Right lobe of liver (tissue), 6 donors: ENCODE measurements around the gene CRAMP1. TPM values are rescaled to one million over a fixed set of nuclear protein-coding genes. Genes with fewer than 3 reads are reported as not detected.

Experiments
- ATAC-seq, 4 donors: fragments of 200-7000 bp; cut with Tn5 transposase; one replicate each; pipeline ENCODE4 v1.9.1; 2020; ENCODE audit warnings: mild to moderate bottlenecking in 4 of 4, moderate library complexity in 4 of 4
- DNase-seq, 3 donors: peaks; one replicate each; pipeline ENCODE4 v3.0.0-alpha.2; 2020
- H3K27ac ChIP-seq, 3 donors: fragments of 200-600 bp; one replicate each; pipeline ENCODE4 v1.8.0; 2022
- H3K27me3 ChIP-seq, 2 donors: fragments of 200-600 bp; one replicate each; pipeline ENCODE4 v1.8.0; 2022
- H3K36me3 ChIP-seq, 4 donors: fragments of 200-600 bp; sonication (generic) in 1 of 4; one replicate each; pipeline versions ENCODE4 v1.5.1 to v1.8.0; 2017 to 2022; ENCODE audit warnings: control low read depth in 1 of 4
- H3K4me1 ChIP-seq, 4 donors: fragments of 200-600 bp; sonication (generic) in 1 of 4; one replicate each; pipeline versions ENCODE4 v1.5.1 to v1.8.0; 2017 to 2022; ENCODE audit warnings: control low read depth in 1 of 4
- H3K4me3 ChIP-seq, 3 donors: fragments of 200-600 bp; one replicate each; pipeline ENCODE4 v1.8.0; 2022
- H3K9me3 ChIP-seq, 4 donors: fragments of 200-600 bp; sonication (generic) in 1 of 4; one replicate each; pipeline versions ENCODE4 v1.5.1 to v1.8.0; 2017 to 2022; ENCODE audit warnings: control low read depth in 1 of 4
- POLR2A ChIP-seq: fragments of 450-650 bp; IDR thresholded peaks from one replicate; pipeline ENCODE4 v1.6.1; 2017; ENCODE audit warnings: antibody characterized with exemption, mild to moderate bottlenecking
- WGBS: methylation state at CpG from one replicate; pipeline ENCODE4 v1.1.6; 2018; ENCODE audit warnings: low coverage, low lambda C conversion rate; ENCODE audit not compliant: insufficient coverage; ENCODE audit errors: missing lambda C conversion rate; 5-methylcytosine and 5-hydroxymethylcytosine counted together
- intact Hi-C, 2 donors: fragments of 100-400 bp; cut with DNase I; formaldehyde crosslinking; loops; one replicate each; pipeline versions ENCODE4 v1.11.2 to v1.14.1; 2022
- total RNA-seq, 6 experiments: library from RNA; depleted of rRNA in 2 of 6; stranded (reverse); fragments of >200 nt in 2 of 6; fragmentation: NEBNext Ultra II Directional in 3 of 6; extraction: Animal tissue kit (Norgen Biotek cat#: 25700) in 3 of 6; gene quantifications; one replicate each; pipeline versions ENCODE4 v1.1.0 to v1.2.4, GENCODE V29; 2016 to 2023
- TF ChIP-seq, protein P1 (sequence below), 4 donors: fragments of 200-600 bp in 3 of 4; fragments of 450-650 bp in 1 of 4; IDR thresholded peaks; one replicate each; pipeline versions ENCODE4 v1.5.1 to v1.8.0; 2016 to 2022; ENCODE audit warnings: antibody characterized with exemption in 4 of 4, mild to moderate bottlenecking in 2 of 4
- donor health status: DM: no; HTN: yes; CAD: no.
- donor health status: DM: no; HTN: no; CAD: no.
- donor health status: DM: no; HTN: no; CAD: no.
- donor health status: DM: no; HTN: yes; CAD: no.
- donor health status: DM: no; HTN: yes; CAD: no.

Gene CRAMP1
- total RNA-seq, 6 experiments from 2014 or later = 2.9 to 8.4 (median 5.8) TPM

- H3K36me3 ChIP-seq = peaks cover 0 to 3% (median 0%) of the 10 kb centered on the region in 4 donors
- ATAC-seq (no peak), DNase-seq (no peak)
- H3K9me3 ChIP-seq = no peaks in the 10 kb centered on the region
- no peak overlapping the region for H3K4me3 ChIP-seq
- 87% methylated on average over 7 of the region's 7 CpGs for WGBS
- no peaks in the 10 kb centered on the region for H3K4me1 ChIP-seq
- TF ChIP-seq POLR2A = no peak
- TF ChIP-seq, protein P1, sequence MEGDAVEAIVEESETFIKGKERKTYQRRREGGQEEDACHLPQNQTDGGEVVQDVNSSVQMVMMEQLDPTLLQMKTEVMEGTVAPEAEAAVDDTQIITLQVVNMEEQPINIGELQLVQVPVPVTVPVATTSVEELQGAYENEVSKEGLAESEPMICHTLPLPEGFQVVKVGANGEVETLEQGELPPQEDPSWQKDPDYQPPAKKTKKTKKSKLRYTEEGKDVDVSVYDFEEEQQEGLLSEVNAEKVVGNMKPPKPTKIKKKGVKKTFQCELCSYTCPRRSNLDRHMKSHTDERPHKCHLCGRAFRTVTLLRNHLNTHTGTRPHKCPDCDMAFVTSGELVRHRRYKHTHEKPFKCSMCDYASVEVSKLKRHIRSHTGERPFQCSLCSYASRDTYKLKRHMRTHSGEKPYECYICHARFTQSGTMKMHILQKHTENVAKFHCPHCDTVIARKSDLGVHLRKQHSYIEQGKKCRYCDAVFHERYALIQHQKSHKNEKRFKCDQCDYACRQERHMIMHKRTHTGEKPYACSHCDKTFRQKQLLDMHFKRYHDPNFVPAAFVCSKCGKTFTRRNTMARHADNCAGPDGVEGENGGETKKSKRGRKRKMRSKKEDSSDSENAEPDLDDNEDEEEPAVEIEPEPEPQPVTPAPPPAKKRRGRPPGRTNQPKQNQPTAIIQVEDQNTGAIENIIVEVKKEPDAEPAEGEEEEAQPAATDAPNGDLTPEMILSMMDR (IDR thresholded peaks at IDR 0.05) = no peak
- intact Hi-C loops = no loop called here
- H3K27ac ChIP-seq = no peak overlapping the region
- H3K27me3 ChIP-seq = no peaks in the 10 kb centered on the region
Measured at GRCh38 chr16:1601031-1601430, 11.1 kb upstream of the CRAMP1 start.

DNA sequence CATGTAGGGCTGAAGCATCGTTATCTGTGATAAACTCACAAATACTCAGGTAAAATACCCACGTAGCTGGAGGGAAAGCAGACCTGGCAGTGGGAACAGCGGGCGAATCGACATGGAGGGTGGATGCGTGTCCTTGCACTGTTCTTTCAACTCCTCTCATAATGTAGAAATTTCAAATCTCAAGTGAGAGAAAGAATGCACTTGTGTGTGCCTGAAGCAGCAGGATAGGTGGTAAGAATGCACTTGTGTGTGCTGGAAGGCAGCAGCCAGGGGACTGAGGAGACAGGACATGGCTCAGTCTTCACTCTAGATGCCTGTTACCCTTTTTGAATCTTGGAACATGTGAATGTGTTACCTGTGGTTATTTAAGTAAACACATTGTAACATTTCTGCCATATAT lies 10.7 kb upstream of the CRAMP1 start:
- ATAC-seq = no peak

DNA sequence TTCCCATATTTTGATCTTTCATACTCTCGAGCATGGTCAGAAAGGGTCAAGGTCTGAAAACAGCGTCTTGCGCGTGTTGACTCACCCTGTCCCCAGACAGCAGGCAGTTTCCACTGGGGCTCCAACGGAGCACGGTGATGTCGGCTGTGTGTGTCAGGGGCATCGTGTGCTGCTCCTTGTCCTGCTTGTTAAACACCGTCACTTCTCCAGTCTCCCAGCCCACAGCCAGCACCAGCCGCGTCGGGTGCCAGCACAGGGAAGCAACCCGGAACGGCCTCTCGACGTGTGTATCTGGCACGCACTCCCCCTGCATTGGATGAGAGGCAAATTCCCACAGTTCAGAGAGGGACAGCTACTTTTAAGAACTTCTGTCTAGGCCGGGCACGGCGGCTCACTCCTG lies 9.9 kb upstream of the CRAMP1 start:
- ATAC-seq = no peak
- intact Hi-C loops = no loop called here
- Histone ChIP-seq H3K27me3 (no peaks in the 10 kb centered on the region), H3K36me3 (peaks cover 0 to 3% (median 0%) of the 10 kb centered on the region in 4 donors), H3K4me1 (no peaks in the 10 kb centered on the region), H3K27ac (no peak overlapping the region), H3K9me3 (no peaks in the 10 kb centered on the region), H3K4me3 (no peak overlapping the region)
- no peak for DNase-seq
- no peak for TF ChIP-seq POLR2A
- TF ChIP-seq, protein P1 (IDR thresholded peaks at IDR 0.05) = no peak
- 100% methylated on average over 2 of the region's 20 CpGs for WGBS

More for the DNA sequence above, 10.7 kb upstream of the CRAMP1 start:
- H3K4me3 ChIP-seq = no peak overlapping the region
- no peaks in the 10 kb centered on the region for H3K4me1 ChIP-seq
- peaks cover 0 to 3% (median 0%) of the 10 kb centered on the region in 4 donors for H3K36me3 ChIP-seq
- H3K27me3 ChIP-seq = no peaks in the 10 kb centered on the region
- WGBS = 60% methylated on average over 1 of the region's 6 CpGs
- intact Hi-C loops = no loop called here
- DNase-seq = no peak
- no peaks in the 10 kb centered on the region for H3K9me3 ChIP-seq
- TF ChIP-seq POLR2A = no peak
- TF ChIP-seq, protein P1 (IDR thresholded peaks at IDR 0.05) = no peak
- H3K27ac ChIP-seq = no peak overlapping the region

GRCh38 chr16:1606774-1607173 lies 5.4 kb upstream of the CRAMP1 start:
- Histone ChIP-seq H3K27ac (no peak overlapping the region), H3K4me1 (peaks cover 0 to 19% (median 8%) of the 10 kb centered on the region in 4 donors), H3K36me3 (no peaks in the 10 kb centered on the region), H3K27me3 (no peaks in the 10 kb centered on the region), H3K4me3 (no peak overlapping the region), H3K9me3 (no peaks in the 10 kb centered on the region)
- no peak for ATAC-seq
- 95% methylated on average over 4 of the region's 10 CpGs for WGBS
- intact Hi-C loops = no loop called here
- TF ChIP-seq, protein P1 (IDR thresholded peaks at IDR 0.05) = no peak
- no peak for TF ChIP-seq POLR2A
- DNase-seq = peak in 1 of 3 donors; percentile 11

GRCh38 chr16:1607971-1608370 lies 4.2 kb upstream of the CRAMP1 start:
- Histone ChIP-seq H3K9me3 (no peaks in the 10 kb centered on the region), H3K27ac (no peak overlapping the region), H3K36me3 (no peaks in the 10 kb centered on the region), H3K4me3 (no peak overlapping the region), H3K4me1 (peaks cover 0 to 20% (median 8%) of the 10 kb centered on the region in 4 donors), H3K27me3 (no peaks in the 10 kb centered on the region)
- DNase-seq (no peak), ATAC-seq (no peak)
- TF ChIP-seq POLR2A = no peak
- TF ChIP-seq, protein P1 (IDR thresholded peaks at IDR 0.05) = no peak
- WGBS = 78% methylated on average over 6 of the region's 6 CpGs
- intact Hi-C loops = no loop called here
